Large intestine (tissue), 3 donors: ENCODE data around the gene DOCK8. TPM values are rescaled to one million over a fixed set of nuclear protein-coding genes. Genes with fewer than 3 reads are reported as not detected.
"Not testable (repeated sequence)": the region's sequence is repeated elsewhere in the genome, so short reads cannot be mapped to it uniquely, and the experiment has no call there.

Experiments used
- DNase-seq, 2 donors: peaks; one replicate each; pipeline versions ENCODE4 v3.0.0 to v3.0.0-alpha.2; 2013
- H3K27ac ChIP-seq: one replicate; pipeline ENCODE4 v1.5.1; 2013; ENCODE audit warnings: low read length
- H3K27me3 ChIP-seq: 2 replicates; pipeline ENCODE4 v1.6.1; 2013; ENCODE audit warnings: low read length; ENCODE audit not compliant: control insufficient read depth, insufficient read depth
- H3K36me3 ChIP-seq: 2 replicates; pipeline ENCODE4 v1.6.1; 2013; ENCODE audit warnings: low read length; ENCODE audit not compliant: control insufficient read depth, insufficient read depth
- H3K4me1 ChIP-seq: one replicate; pipeline ENCODE4 v1.6.1; 2013; ENCODE audit warnings: low read length; ENCODE audit not compliant: control insufficient read depth, insufficient read depth
- H3K4me3 ChIP-seq: one replicate; pipeline ENCODE4 v1.5.1; 2013; ENCODE audit warnings: low read length
- H3K9me3 ChIP-seq: one replicate; pipeline ENCODE4 v1.6.1; 2013; ENCODE audit warnings: mild to moderate bottlenecking, low read depth, low read length, moderate library complexity; ENCODE audit not compliant: control insufficient read depth
- WGBS: methylation state at CpG from one replicate; pipeline ENCODE4 v1.1.5; 2013; ENCODE audit warnings: low lambda C conversion rate; ENCODE audit not compliant: insufficient coverage; 5-methylcytosine and 5-hydroxymethylcytosine counted together
- polyA plus RNA-seq: library from polyadenylated mRNA; unstranded; fragments of 120-200 nt; gene quantifications from one replicate; pipeline ENCODE4 v1.2.1, GENCODE V29; 2013

Gene DOCK8
- polyA plus RNA-seq, 1 donor, result 15.8 TPM

DNA sequence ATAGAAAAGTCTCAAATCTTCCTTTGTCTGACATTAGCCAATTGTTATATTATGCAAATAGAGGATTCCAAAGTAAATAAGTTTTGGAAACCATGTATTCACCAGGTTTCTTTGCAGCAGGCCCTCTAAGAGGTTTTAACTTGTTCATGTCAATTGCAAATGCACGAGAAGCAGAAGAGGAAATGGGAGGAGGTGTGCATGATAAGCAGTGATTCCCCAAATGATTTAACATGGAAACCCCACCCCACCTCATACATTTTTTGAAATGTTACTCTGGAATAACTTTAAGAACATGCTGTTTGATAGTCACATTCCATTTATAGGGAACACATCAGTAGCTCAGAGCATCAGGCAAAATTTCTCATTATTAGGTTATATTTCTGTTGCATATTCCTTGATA, 190.7 kb downstream of the DOCK8 start:
- DNase-seq, result no peak
- Histone ChIP-seq H3K9me3 (no peaks in the 10 kb centered on the region), H3K27me3 (no peaks in the 10 kb centered on the region), H3K36me3 (peaks cover 16% of the 10 kb centered on the region), H3K27ac (no peak overlapping the region), H3K4me3 (no peak overlapping the region), H3K4me1 (no peaks in the 10 kb centered on the region)
- WGBS, result no CpG with 5 or more reads among the region's 1 CpG

DNA sequence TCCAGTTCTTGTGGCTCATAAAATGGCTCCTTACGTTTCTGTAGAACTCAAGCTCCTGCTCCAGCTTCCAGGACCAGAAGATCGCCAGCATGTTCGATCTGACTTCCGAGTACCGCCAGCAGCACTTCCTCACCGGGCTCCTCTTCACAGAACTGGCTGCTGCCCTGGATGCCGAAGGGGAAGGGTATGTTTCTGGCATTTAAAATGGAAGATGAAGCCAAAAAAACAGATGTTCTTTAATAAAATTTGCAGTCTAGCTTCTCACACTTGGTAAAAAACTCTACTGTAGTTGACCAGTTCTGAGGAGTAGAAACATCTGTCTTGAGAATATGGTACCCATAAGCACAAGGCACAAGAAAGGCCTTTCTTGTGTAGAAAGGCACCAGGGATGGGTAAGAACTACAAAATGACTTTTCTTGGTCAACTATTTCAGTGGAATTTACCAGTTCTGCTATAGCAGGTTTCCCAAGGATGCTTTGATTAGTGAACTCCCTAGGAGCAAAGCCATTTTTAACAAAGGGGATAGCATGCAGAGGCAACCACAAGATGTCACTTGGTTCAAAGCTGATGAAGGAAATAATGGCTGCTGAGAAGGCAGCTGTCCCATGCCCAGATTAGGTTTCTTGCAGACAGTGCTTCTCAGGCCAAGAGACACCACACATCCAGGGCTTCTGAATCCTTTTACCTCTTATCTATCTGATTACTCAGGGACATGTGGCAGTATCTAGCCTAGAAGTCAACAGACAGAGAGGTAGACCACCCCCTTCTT, 192.4 kb downstream of the DOCK8 start:
- Histone ChIP-seq H3K4me3 (no peak overlapping the region), H3K27ac (no peak overlapping the region), H3K36me3 (peaks cover 12% of the 10 kb centered on the region), H3K9me3 (no peaks in the 10 kb centered on the region), H3K4me1 (no peaks in the 10 kb centered on the region), H3K27me3 (no peaks in the 10 kb centered on the region)
- no CpG with 5 or more reads among the region's 7 CpGs for WGBS
- no peak for DNase-seq

DNA sequence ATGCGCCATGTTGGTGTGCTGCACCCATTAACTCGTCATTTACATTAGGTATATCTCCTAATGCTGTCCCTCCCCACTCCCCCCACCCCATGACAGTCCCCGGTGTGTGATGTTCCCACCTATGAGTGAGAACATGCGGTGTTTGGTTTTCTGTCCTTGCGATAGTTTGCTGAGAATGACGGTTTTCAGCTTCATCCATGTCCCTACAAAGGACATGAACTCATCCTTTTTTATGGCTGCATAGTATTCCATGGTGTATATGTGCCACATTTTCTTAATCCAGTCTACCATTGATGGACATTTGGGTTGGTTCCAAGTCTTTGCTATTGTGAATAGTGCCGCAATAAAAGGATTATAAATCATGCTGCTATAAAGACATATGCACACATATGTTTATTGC, 195.0 kb downstream of the DOCK8 start:
- WGBS, result no CpG with 5 or more reads among the region's 7 CpGs
- H3K9me3 ChIP-seq, DNase-seq, H3K4me3 ChIP-seq, H3K27ac ChIP-seq, H3K4me1 ChIP-seq, H3K27me3 ChIP-seq: not testable (repeated sequence)
- peaks cover 12% of the 10 kb centered on the region for H3K36me3 ChIP-seq

DNA sequence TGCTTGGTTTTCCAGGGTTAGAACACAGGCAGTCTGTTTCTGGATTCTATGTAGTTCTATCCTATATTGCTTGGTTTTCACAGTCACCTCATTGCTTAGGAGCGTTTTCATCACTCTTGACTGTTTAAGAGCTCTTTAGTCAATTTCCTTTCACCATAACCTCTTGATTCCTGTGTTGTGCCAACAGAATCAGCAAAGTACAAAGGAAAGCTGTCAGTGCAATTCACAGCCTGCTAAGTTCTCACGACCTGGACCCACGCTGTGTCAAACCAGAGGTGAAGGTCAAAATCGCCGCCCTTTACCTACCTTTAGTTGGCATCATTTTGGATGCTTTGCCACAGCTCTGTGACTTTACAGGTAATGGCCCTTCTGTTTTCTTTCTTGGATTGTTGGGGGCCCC, 199.9 kb downstream of the DOCK8 start:
- WGBS, result 100% methylated on average over 1 of the region's 5 CpGs
- Histone ChIP-seq H3K9me3 (no peaks in the 10 kb centered on the region), H3K4me1 (no peaks in the 10 kb centered on the region), H3K36me3 (no peaks in the 10 kb centered on the region), H3K27ac (no peak overlapping the region), H3K4me3 (no peak overlapping the region), H3K27me3 (no peaks in the 10 kb centered on the region)
- DNase-seq, result no peak

DNA sequence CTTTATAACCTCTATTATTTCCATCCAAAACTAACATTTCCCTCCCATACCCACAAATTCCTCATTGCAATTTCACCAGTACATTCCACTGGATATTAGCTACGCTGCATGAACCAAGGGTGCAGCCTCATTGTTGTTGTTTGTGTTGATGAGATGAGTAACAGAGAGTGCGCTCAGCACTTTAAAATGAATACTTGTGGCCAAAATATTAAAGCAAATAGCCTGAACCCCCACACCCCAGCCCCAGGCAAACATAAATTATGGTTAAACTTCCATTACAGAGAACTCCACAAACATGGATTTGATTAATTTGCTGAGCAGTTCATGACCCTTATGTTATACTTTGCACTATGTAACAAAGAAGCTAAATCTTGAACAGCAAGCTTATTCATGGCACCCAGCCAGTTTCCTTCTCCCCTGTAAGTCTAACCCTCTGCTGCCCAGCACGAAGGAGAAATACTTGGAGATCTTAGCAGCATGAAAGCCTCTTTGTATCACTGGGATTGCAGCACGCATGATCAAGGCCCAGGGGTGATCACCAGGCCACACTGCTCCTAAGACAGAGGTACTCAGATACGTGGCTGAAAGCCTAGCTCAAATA, 205.0 kb downstream of the DOCK8 start:
- Histone ChIP-seq H3K9me3 (no peaks in the 10 kb centered on the region), H3K4me1 (no peaks in the 10 kb centered on the region), H3K27me3 (no peaks in the 10 kb centered on the region), H3K27ac (no peak overlapping the region), H3K36me3 (peaks cover 7% of the 10 kb centered on the region), H3K4me3 (no peak overlapping the region)
- WGBS, result no CpG with 5 or more reads among the region's 5 CpGs
- DNase-seq, result no peak

DNA sequence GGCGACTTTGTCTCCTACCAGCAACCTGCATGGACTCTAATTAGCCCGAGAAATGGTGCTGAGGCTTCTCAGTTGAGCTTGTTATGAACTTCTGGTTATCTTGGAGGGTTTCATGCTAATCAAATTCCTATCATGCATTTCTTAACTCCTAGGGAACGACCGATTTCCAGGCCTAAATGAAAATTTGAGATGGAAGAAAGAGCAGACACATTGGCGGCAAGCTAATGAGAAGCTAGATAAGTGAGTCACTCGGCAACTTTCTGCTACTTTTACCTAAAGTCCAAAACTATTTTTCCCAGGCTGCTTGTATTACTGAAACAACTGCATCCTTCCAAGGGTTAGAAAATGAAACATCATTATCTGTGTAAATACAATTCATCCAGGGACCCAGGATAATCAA, 207.2 kb downstream of the DOCK8 start:
- Histone ChIP-seq H3K27ac (no peak overlapping the region), H3K9me3 (no peaks in the 10 kb centered on the region), H3K27me3 (no peaks in the 10 kb centered on the region), H3K36me3 (peaks cover 7% of the 10 kb centered on the region), H3K4me3 (no peak overlapping the region), H3K4me1 (no peaks in the 10 kb centered on the region)
- no CpG with 5 or more reads among the region's 6 CpGs for WGBS
- DNase-seq, result no peak

DNA sequence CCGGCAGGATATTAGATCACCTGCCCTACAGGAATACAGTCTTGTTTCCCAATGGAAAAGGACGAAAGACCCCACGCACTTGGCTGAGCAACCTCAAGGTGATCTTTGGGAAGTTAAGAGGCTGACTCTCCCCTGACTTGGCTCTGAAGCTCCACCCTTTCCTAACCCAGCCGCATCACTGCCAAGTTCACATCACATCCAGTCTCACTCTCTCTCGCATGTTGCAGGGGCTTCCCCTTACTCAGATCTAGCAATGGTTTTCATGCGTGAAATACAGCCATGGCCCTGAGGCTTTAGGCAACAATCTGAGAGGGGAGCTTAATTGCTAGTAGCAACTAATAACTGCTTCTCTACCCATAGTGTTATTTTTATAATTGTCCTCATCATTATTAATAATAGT, 211.6 kb downstream of the DOCK8 start:
- no CpG with 5 or more reads among the region's 6 CpGs for WGBS
- no peak for DNase-seq
- Histone ChIP-seq H3K4me3 (no peak overlapping the region), H3K27ac (no peak overlapping the region), H3K27me3 (no peaks in the 10 kb centered on the region), H3K4me1 (no peaks in the 10 kb centered on the region), H3K36me3 (peaks cover 5% of the 10 kb centered on the region), H3K9me3 (no peaks in the 10 kb centered on the region)

DNA sequence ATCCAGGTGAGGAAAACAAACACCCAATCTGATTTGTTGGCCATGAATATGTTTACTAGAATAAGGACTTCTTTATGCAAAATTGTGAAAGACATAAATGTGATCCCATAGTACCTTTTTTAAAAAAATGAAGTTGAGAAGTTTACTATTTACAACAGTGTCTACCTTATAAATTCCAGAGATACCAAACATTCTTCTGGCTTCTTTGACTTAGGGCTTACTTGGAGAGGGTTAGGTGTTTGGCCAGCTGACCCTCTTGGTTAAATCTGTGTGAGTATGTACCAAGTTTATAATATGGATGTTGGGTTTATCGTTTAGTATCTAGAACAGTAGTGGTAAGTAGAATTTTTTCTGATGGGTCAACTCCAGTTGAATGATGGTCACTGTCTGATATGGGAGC, 212.3 kb downstream of the DOCK8 start:
- no peak for DNase-seq
- H3K4me3 ChIP-seq, result no peak overlapping the region
- H3K36me3 ChIP-seq, result peaks cover 5% of the 10 kb centered on the region
- no peaks in the 10 kb centered on the region for H3K9me3 ChIP-seq
- 20% methylated on average over 1 of the region's 1 CpG for WGBS
- H3K27ac ChIP-seq, result no peak overlapping the region
- H3K4me1 ChIP-seq, result no peaks in the 10 kb centered on the region
- no peaks in the 10 kb centered on the region for H3K27me3 ChIP-seq

DNA sequence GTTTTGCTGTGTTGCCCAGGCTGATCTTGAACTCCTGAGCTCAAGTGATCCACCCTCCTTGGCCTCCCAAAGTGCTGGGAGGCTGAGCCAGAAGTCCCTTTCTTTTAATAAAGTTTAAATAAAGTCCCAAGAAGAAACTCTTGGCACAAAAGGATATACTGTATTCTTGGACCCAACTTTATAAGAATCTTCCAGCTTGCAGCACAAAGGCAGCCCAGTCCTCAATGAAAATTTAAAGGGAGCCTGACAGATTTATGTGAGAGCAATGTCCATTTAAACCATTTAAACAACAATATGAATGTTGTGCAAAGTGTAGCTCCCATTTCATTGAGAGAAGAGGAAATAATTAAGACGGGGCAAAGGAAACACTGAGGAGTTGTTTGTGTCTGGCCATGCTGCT, 217.0 kb downstream of the DOCK8 start:
- Histone ChIP-seq H3K27ac (no peak overlapping the region), H3K4me1 (peaks cover 1% of the 10 kb centered on the region), H3K4me3 (no peak overlapping the region), H3K9me3 (no peaks in the 10 kb centered on the region), H3K27me3 (no peaks in the 10 kb centered on the region), H3K36me3 (peaks cover 25% of the 10 kb centered on the region)
- DNase-seq, result no peak
- WGBS, result no CpG with 5 or more reads among the region's 1 CpG

DNA sequence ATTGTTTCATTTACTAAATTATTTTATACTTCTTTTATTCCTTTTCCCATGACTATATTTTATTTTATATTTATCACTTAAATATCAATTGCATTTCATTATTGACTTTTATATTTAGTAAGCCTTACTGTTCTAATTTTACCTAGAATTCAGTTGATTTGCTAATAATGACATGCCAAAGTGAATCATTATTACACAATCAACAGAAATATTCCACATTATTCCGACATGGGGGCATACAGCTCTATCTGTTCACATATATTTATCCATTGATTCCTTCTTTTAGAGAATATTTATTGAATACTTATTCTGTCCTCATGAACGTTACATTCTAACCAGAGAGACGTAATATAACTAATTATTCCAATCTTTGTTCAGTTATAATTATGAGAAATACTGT, 221.8 kb downstream of the DOCK8 start:
- Histone ChIP-seq H3K4me1 (peaks cover 21% of the 10 kb centered on the region), H3K4me3 (no peak overlapping the region), H3K27me3 (no peaks in the 10 kb centered on the region), H3K36me3 (peaks cover 23% of the 10 kb centered on the region), H3K9me3 (peaks cover 2% of the 10 kb centered on the region), H3K27ac (peak overlapping the region; percentile 77)
- DNase-seq, result no peak
- WGBS, result 71% methylated on average over 1 of the region's 3 CpGs

DNA sequence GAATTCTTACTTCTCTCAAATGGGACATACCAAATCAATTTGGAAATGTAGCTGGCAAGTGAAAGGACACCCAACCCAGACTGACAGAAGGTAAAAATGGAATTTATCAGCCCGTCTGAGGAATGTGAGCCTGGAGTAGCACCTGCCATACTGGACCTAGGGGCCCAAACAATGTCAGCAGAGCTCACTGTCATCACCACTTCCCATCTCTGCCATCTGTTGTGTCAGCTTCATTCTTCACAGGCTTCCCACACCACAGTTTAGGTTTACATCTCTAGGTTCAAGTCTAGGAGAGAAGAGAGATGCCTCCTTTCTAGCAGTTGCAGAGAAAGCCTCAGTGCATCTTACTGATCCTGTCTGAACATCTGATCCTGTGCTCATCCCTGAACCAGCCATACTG, 222.4 kb downstream of the DOCK8 start:
- Histone ChIP-seq H3K4me1 (peaks cover 21% of the 10 kb centered on the region), H3K4me3 (no peak overlapping the region), H3K9me3 (peaks cover 2% of the 10 kb centered on the region), H3K27me3 (no peaks in the 10 kb centered on the region), H3K27ac (peak overlapping the region; percentile 77), H3K36me3 (peaks cover 22% of the 10 kb centered on the region)
- DNase-seq, result no peak
- WGBS, result no CpG with 5 or more reads among the region's 1 CpG
